H1 (cell line): ENCODE data around the gene ZBTB4. TPM values are rescaled to one million over a fixed set of nuclear protein-coding genes. Genes with fewer than 3 reads are reported as not detected.

Experiments
- ATF3 ChIP-seq: IDR thresholded peaks from 2 replicates; pipeline ENCODE4 v1.6.1; 2011; ENCODE audit warnings: low read depth, mild to moderate bottlenecking, low read length; ENCODE audit not compliant: insufficient read depth
- CBX5 ChIP-seq: fragments of 300-800, 300-1000 bp; sonication (generic); IDR thresholded peaks from 2 replicates; pipeline ENCODE4 v1.7.1; 2016; ENCODE audit warnings: antibody characterized with exemption, low read length, low read depth
- EZH2 ChIP-seq: fragments of 200-600 bp; sonication (generic); IDR thresholded peaks from 2 replicates; pipeline ENCODE4 v1.7.1; 2012; ENCODE audit warnings: low read depth, mild to moderate bottlenecking, moderate library complexity, low read length, inconsistent platforms; ENCODE audit not compliant: severe bottlenecking
- KDM1A ChIP-seq: fragments of 200-600, 300-600 bp; sonication (generic); IDR thresholded peaks from 2 replicates; pipeline ENCODE4 v1.7.1; 2016; ENCODE audit warnings: mild to moderate bottlenecking, low read length, borderline replicate concordance
- RNF2 ChIP-seq: fragments of 200-900, 300-1000 bp; sonication (generic); IDR thresholded peaks from 2 replicates; pipeline ENCODE4 v1.7.1; 2016; ENCODE audit warnings: borderline replicate concordance, low read depth, mild to moderate bottlenecking, antibody characterized with exemption, low read length; ENCODE audit not compliant: poor library complexity, severe bottlenecking; ENCODE audit errors: missing control alignments
- SP1 ChIP-seq: IDR thresholded peaks from 2 replicates; pipeline ENCODE4 v1.6.1; 2011; ENCODE audit warnings: low read depth, low read length
- SRF ChIP-seq: IDR thresholded peaks from 2 replicates; pipeline ENCODE4 v1.6.1; 2011; ENCODE audit warnings: mild to moderate bottlenecking, low read depth, low read length, moderate library complexity
- TCF12 ChIP-seq: IDR thresholded peaks from 2 replicates; pipeline ENCODE4 v1.6.1; 2011; ENCODE audit warnings: low read depth, mild to moderate bottlenecking, low read length
- polyA plus RNA-seq, 7 experiments: library from polyadenylated mRNA; depleted of rRNA in 3 of 7; stranded (reverse) in 5 of 7; unstranded in 2 of 7; fragments of >200 nt in 5 of 7; fragments of 200-250 nt in 2 of 7; gene quantifications; 1 replicate in 5 of 7; 2 replicates in 1 of 7; 4 replicates in 1 of 7; pipeline versions ENCODE4 v1.2.1 to v1.2.3, GENCODE V29; 2011 to 2013; ENCODE audit warnings: missing spikeins in 2 of 7, mixed read lengths in 2 of 7
- total RNA-seq: library from RNA; stranded (reverse); fragmentation: NEBNext Ultra II Directional; extraction: Animal tissue kit (Norgen Biotek cat#: 25700); gene quantifications from 2 replicates; pipeline ENCODE4 v1.2.1, GENCODE V29; 2021
- TF ChIP-seq, protein P1 (sequence below), 3 experiments: IDR thresholded peaks; 1 replicate in 2 of 3; 2 replicates in 1 of 3; pipeline versions ENCODE4 v1.5.1 to v1.6.1; 2011; ENCODE audit warnings: low read length in 3 of 3, mild to moderate bottlenecking in 3 of 3, inconsistent platforms in 2 of 3, low read depth in 1 of 3, moderate library complexity in 1 of 3; ENCODE audit not compliant: insufficient read depth in 1 of 3; ENCODE audit errors: control extremely low read depth in 1 of 3
- TF ChIP-seq, protein P2 (sequence below): IDR thresholded peaks from 2 replicates; pipeline ENCODE4 v1.6.1; 2011; ENCODE audit warnings: low read length, improper control_type of control experiment

The ZBTB4 gene
- total and polyA plus RNA-seq, 2 of the 8 experiments (the other 6 are each of a cell fraction or from before 2014, with no cell fraction given) = 5.9 to 10.1 TPM

GRCh38 chr17:7462474-7463371 is 16.7 kb downstream of the ZBTB4 start (continued):
- TF ChIP-seq, protein P1, sequence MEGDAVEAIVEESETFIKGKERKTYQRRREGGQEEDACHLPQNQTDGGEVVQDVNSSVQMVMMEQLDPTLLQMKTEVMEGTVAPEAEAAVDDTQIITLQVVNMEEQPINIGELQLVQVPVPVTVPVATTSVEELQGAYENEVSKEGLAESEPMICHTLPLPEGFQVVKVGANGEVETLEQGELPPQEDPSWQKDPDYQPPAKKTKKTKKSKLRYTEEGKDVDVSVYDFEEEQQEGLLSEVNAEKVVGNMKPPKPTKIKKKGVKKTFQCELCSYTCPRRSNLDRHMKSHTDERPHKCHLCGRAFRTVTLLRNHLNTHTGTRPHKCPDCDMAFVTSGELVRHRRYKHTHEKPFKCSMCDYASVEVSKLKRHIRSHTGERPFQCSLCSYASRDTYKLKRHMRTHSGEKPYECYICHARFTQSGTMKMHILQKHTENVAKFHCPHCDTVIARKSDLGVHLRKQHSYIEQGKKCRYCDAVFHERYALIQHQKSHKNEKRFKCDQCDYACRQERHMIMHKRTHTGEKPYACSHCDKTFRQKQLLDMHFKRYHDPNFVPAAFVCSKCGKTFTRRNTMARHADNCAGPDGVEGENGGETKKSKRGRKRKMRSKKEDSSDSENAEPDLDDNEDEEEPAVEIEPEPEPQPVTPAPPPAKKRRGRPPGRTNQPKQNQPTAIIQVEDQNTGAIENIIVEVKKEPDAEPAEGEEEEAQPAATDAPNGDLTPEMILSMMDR (IDR thresholded peaks at IDR 0.05; ENCODE audit: control extremely low read depth in 1 of 3, insufficient read depth in 1 of 3, low read depth in 1 of 3, low read length in 3 of 3) = no peak
- TF ChIP-seq SP1 = no peak
- TF ChIP-seq TCF12 = no peak
- TF ChIP-seq, protein P2, sequence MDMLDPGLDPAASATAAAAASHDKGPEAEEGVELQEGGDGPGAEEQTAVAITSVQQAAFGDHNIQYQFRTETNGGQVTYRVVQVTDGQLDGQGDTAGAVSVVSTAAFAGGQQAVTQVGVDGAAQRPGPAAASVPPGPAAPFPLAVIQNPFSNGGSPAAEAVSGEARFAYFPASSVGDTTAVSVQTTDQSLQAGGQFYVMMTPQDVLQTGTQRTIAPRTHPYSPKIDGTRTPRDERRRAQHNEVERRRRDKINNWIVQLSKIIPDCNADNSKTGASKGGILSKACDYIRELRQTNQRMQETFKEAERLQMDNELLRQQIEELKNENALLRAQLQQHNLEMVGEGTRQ = no peak
- TF ChIP-seq CBX5 = no peak
- no peak for TF ChIP-seq RNF2
- no peak for TF ChIP-seq EZH2
- no peak for TF ChIP-seq KDM1A
- no peak for TF ChIP-seq ATF3
- no peak for TF ChIP-seq SRF
